GM18951 (cell line): ENCODE data around the gene CES2.

Experiments used
- POLR2A ChIP-seq: IDR thresholded peaks from 4 replicates; pipeline ENCODE4 v1.6.1; 2011; ENCODE audit warnings: mild to moderate bottlenecking; ENCODE audit not compliant: insufficient read length, insufficient read depth; ENCODE audit errors: extremely low read depth
- in situ Hi-C: fragments of 300-500 bp; cut with MboI; formaldehyde crosslinking; loops from one replicate; pipeline ENCODE4 v1.12.0; 2022; ENCODE audit warnings: low sequenced_read_pairs, mixed read lengths, inconsistent platforms; ENCODE audit not compliant: unreplicated experiment

CES2 gene

DNA sequence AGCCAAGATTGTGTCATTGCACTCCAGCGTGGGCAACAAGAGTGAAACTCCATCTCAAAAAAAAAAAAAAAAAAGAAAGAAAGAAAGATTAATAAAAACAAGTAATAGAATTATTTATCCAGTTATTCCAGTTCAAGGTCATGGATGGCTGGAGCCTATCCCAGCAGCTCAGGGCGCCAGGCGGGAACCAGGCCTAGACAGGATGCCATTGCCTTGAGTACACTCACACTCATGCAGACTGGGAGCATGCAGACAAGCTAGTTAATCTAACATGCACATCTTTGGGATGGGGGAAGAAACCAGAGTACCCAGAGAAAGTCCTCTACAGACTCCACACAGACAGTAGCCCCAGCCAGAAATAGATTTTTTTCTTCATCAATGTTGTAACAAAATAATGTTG is 37.1 kb upstream of the CES2 start:
- TF ChIP-seq POLR2A, result no peak
- in situ Hi-C loops, result no loop called here

DNA sequence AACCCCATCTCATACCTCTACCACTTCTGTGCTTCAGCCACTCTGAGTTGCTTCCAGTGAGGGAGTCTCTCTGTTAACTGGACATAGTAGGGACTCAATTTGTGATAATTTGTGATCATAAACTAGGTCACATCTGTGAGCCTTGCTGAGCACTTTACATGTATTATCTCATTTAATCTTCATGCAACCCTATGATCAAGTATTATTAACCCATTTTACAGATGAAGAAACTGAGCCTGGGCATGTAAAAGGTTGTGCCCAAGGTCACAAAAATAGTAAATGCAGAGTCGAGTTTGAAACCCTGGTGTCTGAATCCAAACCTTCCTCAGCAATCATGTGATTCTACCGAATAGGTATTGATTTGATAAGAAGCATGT is 36.4 kb upstream of the CES2 start:
- TF ChIP-seq POLR2A, result no peak
- in situ Hi-C loops, result no loop called here

DNA sequence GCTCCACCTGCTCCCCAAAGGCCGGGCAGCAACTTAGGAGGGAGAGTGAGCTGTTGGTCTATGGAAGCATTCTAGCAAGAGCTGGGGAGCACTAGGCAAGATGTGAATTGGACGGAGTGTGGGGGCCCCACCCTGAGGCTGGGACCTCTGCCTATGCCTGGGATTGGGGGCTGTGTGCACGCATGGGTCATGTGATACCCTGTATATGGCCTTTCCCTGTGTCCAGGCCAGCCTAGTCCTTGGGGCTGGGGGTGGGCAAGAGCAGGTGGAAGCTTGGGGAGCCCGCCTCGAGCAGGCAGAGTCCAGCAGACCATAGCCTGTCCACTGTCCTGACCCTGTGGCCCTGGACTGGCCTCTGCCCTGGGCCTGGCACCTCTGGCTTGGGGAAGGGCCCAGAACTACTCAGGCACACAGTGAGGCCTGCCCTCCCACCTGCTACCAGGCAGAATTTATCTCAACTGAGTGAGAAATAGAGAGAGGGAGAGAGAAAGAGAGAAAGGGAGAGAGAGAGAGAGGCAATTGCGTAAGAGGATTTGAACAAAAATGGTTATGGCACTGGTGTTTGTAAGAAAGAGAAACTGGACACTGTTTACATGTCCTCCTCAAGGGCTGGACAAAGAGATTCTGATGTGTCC is 35.9 kb upstream of the CES2 start:
- no peak for TF ChIP-seq POLR2A
- in situ Hi-C loops, result no loop called here

DNA sequence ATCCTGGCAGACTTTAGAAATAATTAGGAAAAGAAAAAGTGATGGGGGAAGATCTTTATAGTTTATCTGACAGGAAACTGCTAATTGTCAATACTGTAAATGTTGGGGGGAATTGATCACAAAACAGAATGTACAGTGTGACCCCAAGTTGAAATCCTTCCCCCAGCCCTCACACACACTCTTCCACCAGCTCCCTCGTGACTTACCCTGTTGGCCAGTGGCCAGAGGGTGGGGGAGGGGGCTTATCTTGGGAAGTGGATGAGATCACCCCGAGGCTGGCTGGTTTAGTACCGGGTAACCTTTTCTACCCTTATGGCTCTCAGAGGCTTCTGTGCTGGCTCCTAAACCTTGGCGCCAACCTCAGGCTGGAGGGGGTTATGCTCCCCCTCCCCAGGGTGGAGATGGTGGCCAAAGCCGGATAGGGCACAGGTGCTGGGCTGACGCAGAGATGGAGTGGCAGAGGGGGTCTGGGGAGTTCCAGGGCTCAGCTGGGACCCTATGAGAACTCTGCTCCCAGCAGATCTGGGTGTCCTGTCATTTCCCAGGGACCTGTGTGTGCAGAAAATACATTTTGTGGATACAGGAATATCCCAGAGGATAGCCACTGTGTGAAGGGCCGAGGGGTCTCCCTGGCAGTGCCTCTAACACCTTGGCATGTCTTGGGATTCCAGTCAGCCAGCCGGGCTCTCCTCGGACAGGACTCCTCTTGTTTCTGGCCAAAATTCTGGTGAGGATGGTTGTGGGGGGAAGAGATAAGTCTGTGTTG is 35.2 kb upstream of the CES2 start:
- in situ Hi-C loops, result no loop called here
- no peak for TF ChIP-seq POLR2A

DNA sequence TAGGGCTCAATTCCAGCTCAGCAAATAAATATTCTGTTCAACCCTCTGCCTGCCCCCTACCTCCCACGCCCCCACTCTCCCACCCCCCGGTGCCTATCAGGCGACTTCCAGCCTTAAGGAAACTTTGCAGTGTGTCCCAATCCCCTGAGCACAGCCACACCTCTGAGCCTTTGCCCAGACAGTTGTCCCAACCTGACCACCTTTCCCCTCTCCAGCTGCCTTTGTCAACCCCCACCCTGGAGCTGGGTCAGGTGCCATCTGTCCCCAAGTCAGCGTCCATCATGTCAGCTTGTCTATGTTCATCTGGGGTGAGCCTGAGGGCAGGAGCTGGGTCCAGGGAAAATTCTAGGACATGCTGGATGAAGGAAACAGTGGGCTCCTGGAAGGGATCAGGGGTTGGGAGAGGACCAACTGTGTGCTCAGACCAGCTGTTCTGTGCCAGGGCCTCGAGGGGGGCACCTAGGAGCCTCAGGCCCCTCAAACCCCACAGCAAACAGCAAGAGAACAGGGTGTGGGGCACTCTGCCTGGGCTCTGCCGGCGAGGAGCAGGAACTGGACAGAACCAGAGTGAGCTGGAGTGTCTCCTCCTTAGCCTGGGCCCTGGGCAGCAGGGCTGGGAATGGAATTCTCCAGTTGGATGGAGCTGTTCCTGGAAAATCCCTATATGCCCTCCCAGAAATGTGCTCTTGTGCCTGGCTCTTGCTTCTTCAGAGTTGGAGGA is 34.4 kb upstream of the CES2 start:
- no peak for TF ChIP-seq POLR2A
- in situ Hi-C loops, result no loop called here

DNA sequence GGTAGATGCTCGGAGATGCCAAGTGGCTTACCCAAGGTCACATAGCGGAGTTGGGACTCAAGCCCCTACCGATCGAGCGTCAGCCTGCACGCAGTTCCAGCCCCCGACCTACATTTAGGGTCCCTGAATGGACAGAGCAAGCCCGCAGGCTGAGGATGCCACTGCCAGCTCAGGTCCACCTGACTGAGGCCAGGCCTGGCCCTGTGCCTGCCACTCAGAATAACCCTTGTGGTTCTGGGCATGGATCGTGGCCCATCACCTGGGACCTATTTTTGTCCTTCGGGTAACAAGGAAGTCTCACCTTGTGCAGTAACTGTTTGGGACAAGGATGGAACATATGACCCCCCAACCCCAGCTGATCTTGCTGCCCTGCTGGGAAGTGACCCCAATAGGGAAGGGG is 33.7 kb upstream of the CES2 start:
- in situ Hi-C loops, result no loop called here

DNA sequence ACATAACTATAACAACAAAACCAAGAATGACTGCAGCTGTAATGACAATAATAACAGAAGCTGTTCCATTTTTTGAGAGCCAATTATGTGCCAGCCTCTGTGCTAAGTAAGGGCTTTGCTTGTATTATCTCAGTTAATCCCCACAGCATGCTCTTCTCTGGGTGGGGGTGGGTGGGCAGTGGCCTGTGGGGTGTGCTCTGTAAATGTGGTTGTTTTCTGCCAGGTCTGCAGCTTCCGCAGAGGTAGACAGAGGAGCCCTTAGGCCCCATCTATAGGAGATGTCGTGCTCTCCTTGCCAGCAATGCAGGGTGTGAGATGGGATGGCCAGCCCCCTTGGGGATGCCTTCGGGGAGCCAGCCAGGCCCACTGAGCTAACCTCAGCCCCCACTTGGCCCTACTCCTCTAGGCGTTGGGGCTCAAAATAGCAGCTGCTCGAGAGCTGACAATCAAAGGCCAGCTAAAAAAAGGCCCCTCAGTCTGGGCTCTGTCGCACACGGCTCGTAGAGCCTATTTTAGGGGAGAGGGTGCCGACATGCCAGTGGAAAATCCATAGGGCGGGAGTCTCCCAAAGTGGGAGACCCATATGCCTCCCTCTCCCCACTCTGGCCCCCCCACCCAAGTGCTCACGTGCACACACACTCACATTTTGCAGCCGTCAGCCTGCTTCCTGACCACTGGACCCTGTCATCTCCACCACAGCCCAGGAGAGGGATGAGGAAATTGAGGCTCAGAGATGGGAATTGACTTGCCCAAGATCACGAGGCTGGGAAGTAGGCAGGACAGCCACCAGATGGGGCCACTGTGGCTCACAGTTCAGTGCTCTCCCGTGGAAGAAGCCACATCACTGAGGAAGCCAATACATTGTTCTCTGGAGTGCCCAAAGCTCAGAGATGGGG is 32.4 kb upstream of the CES2 start:
- no peak for TF ChIP-seq POLR2A
- in situ Hi-C loops, result no loop called here

More for the DNA sequence above, 33.7 kb upstream of the CES2 start:
- no peak for TF ChIP-seq POLR2A

DNA sequence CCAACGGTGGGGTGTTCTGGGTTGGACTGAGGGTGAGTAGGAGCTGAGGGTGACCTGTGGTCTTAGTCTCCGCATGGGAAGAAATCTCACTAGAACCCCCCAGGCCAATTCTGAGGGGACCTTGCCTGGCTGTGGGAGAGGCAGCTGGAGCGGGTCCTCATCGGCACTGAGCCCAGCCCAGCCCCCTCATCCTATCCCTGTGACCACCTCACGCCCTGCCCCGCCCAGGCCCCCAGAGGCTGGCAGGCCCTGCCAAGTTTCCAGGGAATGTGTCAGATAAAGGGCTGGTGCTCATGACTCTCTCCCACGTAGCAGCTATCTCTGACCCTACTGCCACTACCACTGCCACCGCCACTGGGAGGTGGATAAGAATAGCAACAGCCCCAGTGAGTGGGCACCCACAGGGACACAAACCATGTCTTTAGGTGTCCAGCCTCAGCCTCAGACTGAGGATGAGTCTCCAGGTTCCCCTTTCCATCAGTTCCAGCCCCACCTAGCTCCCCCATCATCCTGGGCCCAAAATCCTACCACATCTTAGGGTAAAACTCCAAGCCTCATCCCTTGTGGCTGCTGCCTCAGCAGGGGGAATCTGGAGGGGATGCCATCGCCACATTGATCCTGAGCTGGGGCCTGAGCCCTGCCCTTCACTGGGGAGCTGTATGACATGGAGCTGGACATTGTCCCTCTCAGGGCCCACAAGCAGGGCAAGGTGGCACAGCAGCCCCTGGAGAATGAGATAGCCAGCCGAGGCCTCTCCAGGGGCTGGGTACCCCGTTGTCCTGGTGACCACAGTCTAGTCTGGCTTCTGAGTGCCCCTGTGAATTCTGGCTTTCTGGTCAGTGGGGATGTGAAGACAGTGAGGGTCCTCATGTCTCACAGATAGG is 31.5 kb upstream of the CES2 start:
- in situ Hi-C loops, result no loop called here
- TF ChIP-seq POLR2A, result no peak

DNA sequence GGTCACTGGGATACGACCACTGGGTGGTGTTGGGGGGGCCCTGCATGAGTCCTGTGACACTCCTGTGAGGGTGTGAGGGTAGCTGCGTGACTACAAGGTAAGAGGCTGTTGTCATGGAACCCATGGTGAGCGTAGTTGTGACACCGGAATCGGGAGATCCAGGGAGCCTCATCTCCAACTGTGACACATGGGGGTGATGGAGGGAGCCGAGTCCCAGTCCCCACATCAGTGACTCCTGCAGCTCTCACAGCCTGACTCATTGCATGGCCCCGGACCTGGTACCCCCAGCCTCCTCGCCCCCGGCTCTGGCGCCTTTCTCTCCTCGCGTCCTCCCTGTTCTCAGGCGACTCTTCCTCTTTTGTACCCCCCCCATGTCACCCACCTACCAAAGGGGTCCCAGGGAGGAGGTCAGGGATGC is 30.9 kb upstream of the CES2 start:
- in situ Hi-C loops, result no loop called here
- no peak for TF ChIP-seq POLR2A

DNA sequence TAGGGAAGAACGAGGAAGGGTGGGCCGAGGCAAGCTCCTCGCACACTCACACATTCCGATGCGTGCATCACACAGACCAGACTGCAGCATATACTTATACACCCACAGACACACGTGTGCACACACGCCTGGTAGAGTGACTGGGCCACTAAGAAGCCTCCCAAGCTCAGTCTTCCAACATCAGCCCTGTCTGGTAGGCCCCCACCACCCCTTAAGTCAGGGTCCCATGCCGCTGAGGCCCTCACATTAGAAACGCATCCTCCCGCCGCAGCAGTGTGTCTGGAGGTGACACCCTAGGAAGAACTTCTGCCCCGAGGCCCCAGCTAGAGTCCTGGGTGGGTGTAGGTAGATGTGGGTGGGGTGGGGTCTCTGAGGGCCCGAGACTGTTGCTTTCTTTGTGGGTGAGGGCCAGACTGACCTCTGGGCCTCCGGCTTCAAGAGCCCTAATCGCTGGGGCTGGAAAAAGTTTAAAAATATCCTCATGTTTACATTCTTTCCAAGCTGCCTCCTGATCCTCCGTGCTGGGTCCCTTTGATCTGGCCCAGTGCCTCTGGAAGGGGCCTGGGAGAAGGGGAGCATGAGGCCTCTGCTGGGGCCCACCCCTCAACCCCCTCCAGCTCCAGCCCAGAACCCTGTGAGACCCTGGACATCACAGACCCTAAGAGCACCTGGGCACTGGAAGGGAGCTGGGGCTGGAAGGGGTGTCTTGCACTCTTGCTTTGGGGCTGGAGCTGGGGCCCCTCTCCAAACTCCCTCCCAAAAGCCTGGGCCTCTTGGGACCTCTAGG is 30.3 kb upstream of the CES2 start:
- TF ChIP-seq POLR2A, result no peak
- in situ Hi-C loops, result no loop called here
